Liver (tissue), 9 donors: ENCODE data around the gene ANTXR1. TPM values are rescaled to one million over a fixed set of nuclear protein-coding genes. Genes with fewer than 3 reads are reported as not detected.

Experiments used
- DNase-seq: peaks from one replicate; pipeline ENCODE4 v3.0.0-alpha.2; 2017; ENCODE audit warnings: low spot score
- H3K27ac ChIP-seq, 2 donors: one replicate each; pipeline ENCODE4 v1.7.0; 2013; ENCODE audit warnings: inconsistent platforms in 2 of 2, low read length in 2 of 2, control low read depth in 1 of 2, low read depth in 1 of 2, mild to moderate bottlenecking in 1 of 2
- H3K27me3 ChIP-seq, 4 donors: one replicate each; pipeline versions ENCODE4 v1.6.1 to v1.7.0; 2013; ENCODE audit warnings: low read length in 3 of 4, inconsistent platforms in 1 of 4, mild to moderate bottlenecking in 1 of 4, moderate library complexity in 1 of 4; ENCODE audit not compliant: control insufficient read depth in 4 of 4, insufficient read depth in 4 of 4
- H3K36me3 ChIP-seq, 4 donors: one replicate each; pipeline versions ENCODE4 v1.6.1 to v1.7.0; 2013; ENCODE audit warnings: low read length in 3 of 4, mild to moderate bottlenecking in 3 of 4, low read depth in 1 of 4, moderate library complexity in 1 of 4; ENCODE audit not compliant: control insufficient read depth in 4 of 4, insufficient read depth in 3 of 4
- H3K4me1 ChIP-seq, 4 donors: one replicate each; pipeline versions ENCODE4 v1.6.1 to v1.7.0; 2013; ENCODE audit warnings: low read length in 3 of 4, mild to moderate bottlenecking in 3 of 4, moderate library complexity in 1 of 4; ENCODE audit not compliant: control insufficient read depth in 4 of 4, insufficient read depth in 4 of 4
- H3K4me3 ChIP-seq, 3 donors: one replicate each; pipeline versions ENCODE4 v1.6.1 to v1.7.0; 2013; ENCODE audit warnings: low read length in 3 of 3, control low read depth in 1 of 3, low read depth in 1 of 3, mild to moderate bottlenecking in 1 of 3
- H3K9ac ChIP-seq, 2 donors: one replicate each; pipeline ENCODE4 v1.7.0; 2013; ENCODE audit warnings: low read length in 2 of 2, mild to moderate bottlenecking in 2 of 2, moderate library complexity in 2 of 2, control low read depth in 1 of 2, low read depth in 1 of 2
- H3K9me3 ChIP-seq, 4 donors: one replicate each; pipeline versions ENCODE4 v1.6.1 to v1.7.0; 2013; ENCODE audit warnings: low read length in 3 of 4; ENCODE audit not compliant: control insufficient read depth in 4 of 4
- EGR1 ChIP-seq, 2 donors: IDR thresholded peaks; 2 replicates each; pipeline ENCODE4 v1.6.1; 2016 to 2018; ENCODE audit warnings: antibody characterized with exemption in 2 of 2, low read depth in 2 of 2
- FOXA1 ChIP-seq: IDR thresholded peaks from 2 replicates; pipeline ENCODE4 v1.6.1; 2016; ENCODE audit warnings: antibody characterized with exemption
- FOXA2 ChIP-seq: IDR thresholded peaks from 2 replicates; pipeline ENCODE4 v1.6.1; 2016; ENCODE audit warnings: antibody characterized with exemption
- GABPA ChIP-seq, 2 donors: IDR thresholded peaks in 1 of 2; conservative IDR thresholded peaks in 1 of 2; 2 replicates each; pipeline ENCODE4 v1.6.1; 2016; ENCODE audit warnings: antibody characterized with exemption in 2 of 2, mild to moderate bottlenecking in 1 of 2, moderate library complexity in 1 of 2
- HNF4A ChIP-seq, 2 donors: conservative IDR thresholded peaks; 2 replicates each; pipeline ENCODE4 v1.6.1; 2016; ENCODE audit warnings: antibody characterized with exemption in 2 of 2, mild to moderate bottlenecking in 2 of 2
- HNF4G ChIP-seq: IDR thresholded peaks from 2 replicates; pipeline ENCODE4 v1.6.1; 2016; ENCODE audit warnings: antibody characterized with exemption
- JUND ChIP-seq, 2 donors: IDR thresholded peaks; 2 replicates each; pipeline ENCODE4 v1.6.1; 2016; ENCODE audit warnings: antibody characterized with exemption in 2 of 2
- RXRA ChIP-seq, 2 donors: IDR thresholded peaks; 2 replicates each; pipeline ENCODE4 v1.6.1; 2017 to 2018; ENCODE audit warnings: antibody characterized with exemption in 2 of 2, mild to moderate bottlenecking in 1 of 2
- SP1 ChIP-seq: IDR thresholded peaks from 2 replicates; pipeline ENCODE4 v1.6.1; 2018; ENCODE audit warnings: antibody characterized with exemption, mild to moderate bottlenecking
- TAF1 ChIP-seq: conservative IDR thresholded peaks from 2 replicates; pipeline ENCODE4 v1.6.1; 2016; ENCODE audit warnings: antibody characterized with exemption, mild to moderate bottlenecking
- YY1 ChIP-seq: IDR thresholded peaks from 2 replicates; pipeline ENCODE4 v1.6.1; 2016; ENCODE audit warnings: antibody characterized with exemption, mild to moderate bottlenecking
- WGBS: extraction: QIAGEN DNeasy Blood & Tissue Kit; methylation state at CpG from one replicate; pipeline ENCODE4 v1.1.7; 2013; 5-methylcytosine and 5-hydroxymethylcytosine counted together
- polyA plus RNA-seq, 2 donors: library from polyadenylated mRNA; stranded (reverse) in 1 of 2; unstranded in 1 of 2; fragments of 200-250 nt in 1 of 2; fragments of >200 nt in 1 of 2; fragmentation: Nextera tagmentation in 1 of 2; extraction: Ambion mirVana in 1 of 2; gene quantifications; one replicate each; pipeline versions ENCODE4 v1.2.1 to v1.2.3, GENCODE V29; 2013 to 2015
- total RNA-seq, 2 donors: library from RNA; depleted of rRNA; stranded (reverse); fragments of >200 nt; gene quantifications; one replicate each; pipeline ENCODE4 v1.2.3, GENCODE V29; 2014
- TF ChIP-seq, protein P1 (sequence below): IDR thresholded peaks from 2 replicates; pipeline ENCODE4 v1.6.1; 2016; ENCODE audit warnings: antibody characterized with exemption, mild to moderate bottlenecking
- TF ChIP-seq, protein P2 (sequence below): IDR thresholded peaks from 2 replicates; pipeline ENCODE4 v1.6.1; 2016; ENCODE audit warnings: antibody characterized with exemption
- TF ChIP-seq, protein P3 (sequence below): IDR thresholded peaks from 2 replicates; pipeline ENCODE4 v1.6.1; 2016; ENCODE audit warnings: antibody characterized with exemption
- donor health status: healthy.
- donor health status: healthy.
- donor health status: healthy.
- donor health status: healthy.
- donor health status: healthy.

ANTXR1 gene
- total and polyA plus RNA-seq, 4 donors, result 0.60 to 3.6 (median 1.8) TPM

DNA sequence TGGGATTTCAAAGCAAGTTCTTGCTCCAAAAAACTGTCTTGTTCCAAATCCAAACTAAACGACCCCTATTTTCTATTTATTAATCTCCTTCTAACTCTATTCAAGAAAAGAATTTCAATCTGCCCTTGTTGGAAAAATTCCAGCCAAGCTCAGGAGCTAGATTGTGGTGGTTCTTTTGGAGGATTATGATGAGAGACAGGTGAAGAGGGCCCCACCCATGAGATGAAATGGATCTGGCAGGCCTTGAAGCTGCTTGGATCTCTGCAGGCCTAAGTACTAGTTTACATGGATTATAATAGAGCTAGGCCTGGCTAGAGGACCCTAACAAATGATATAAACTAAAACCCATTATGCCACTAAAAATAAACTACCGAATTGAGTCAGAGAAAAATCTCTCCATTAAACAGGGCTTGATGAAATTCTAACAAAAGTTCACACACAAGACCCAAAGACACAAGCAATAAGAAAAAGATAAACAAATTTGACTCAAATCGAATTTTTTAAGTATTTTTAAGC is 272.5 kb downstream of the ANTXR1 start:
- no peak for DNase-seq
- 68% methylated on average over 3 of the region's 3 CpGs for WGBS
- Histone ChIP-seq H3K9ac (no peak overlapping the region), H3K36me3 (no peaks in the 10 kb centered on the region), H3K9me3 (no peaks in the 10 kb centered on the region), H3K4me3 (no peak overlapping the region), H3K4me1 (no peaks in the 10 kb centered on the region), H3K27ac (no peak overlapping the region), H3K27me3 (no peaks in the 10 kb centered on the region)
- no peak for TF ChIP-seq JUND (IDR thresholded peaks at IDR 0.05)

DNA sequence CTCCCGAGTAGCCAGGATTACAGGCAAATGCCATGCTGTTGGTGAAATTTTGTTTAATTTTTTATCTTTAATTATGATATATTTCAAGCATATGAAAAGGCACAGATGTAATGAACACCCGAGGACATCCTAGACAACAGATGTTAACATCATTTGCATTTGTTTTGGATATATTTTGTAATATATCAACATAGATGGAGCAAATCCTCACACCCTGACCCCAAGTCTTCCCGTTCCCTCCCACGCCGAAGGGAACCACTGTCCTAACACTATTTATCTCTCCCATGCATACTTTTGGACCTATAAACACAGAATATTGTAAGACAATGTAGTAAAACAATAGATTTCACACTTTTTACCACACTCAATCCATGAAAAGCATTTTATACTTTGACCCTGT is 274.6 kb downstream of the ANTXR1 start:
- peaks cover 4 to 7% (median 5%) of the 10 kb centered on the region in 4 donors for H3K4me1 ChIP-seq
- H3K9ac ChIP-seq, result no peak overlapping the region
- no peak for TF ChIP-seq FOXA2
- TF ChIP-seq FOXA1, result no peak
- no peak for TF ChIP-seq TAF1
- TF ChIP-seq JUND (IDR thresholded peaks at IDR 0.05), result no peak
- TF ChIP-seq SP1, result no peak
- TF ChIP-seq, protein P1, sequence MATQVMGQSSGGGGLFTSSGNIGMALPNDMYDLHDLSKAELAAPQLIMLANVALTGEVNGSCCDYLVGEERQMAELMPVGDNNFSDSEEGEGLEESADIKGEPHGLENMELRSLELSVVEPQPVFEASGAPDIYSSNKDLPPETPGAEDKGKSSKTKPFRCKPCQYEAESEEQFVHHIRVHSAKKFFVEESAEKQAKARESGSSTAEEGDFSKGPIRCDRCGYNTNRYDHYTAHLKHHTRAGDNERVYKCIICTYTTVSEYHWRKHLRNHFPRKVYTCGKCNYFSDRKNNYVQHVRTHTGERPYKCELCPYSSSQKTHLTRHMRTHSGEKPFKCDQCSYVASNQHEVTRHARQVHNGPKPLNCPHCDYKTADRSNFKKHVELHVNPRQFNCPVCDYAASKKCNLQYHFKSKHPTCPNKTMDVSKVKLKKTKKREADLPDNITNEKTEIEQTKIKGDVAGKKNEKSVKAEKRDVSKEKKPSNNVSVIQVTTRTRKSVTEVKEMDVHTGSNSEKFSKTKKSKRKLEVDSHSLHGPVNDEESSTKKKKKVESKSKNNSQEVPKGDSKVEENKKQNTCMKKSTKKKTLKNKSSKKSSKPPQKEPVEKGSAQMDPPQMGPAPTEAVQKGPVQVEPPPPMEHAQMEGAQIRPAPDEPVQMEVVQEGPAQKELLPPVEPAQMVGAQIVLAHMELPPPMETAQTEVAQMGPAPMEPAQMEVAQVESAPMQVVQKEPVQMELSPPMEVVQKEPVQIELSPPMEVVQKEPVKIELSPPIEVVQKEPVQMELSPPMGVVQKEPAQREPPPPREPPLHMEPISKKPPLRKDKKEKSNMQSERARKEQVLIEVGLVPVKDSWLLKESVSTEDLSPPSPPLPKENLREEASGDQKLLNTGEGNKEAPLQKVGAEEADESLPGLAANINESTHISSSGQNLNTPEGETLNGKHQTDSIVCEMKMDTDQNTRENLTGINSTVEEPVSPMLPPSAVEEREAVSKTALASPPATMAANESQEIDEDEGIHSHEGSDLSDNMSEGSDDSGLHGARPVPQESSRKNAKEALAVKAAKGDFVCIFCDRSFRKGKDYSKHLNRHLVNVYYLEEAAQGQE, result no peak
- TF ChIP-seq, protein P2, sequence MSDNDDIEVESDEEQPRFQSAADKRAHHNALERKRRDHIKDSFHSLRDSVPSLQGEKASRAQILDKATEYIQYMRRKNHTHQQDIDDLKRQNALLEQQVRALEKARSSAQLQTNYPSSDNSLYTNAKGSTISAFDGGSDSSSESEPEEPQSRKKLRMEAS, result no peak
- TF ChIP-seq HNF4A (conservative IDR thresholded peaks at IDR 0.05), result no peak
- TF ChIP-seq RXRA (IDR thresholded peaks at IDR 0.05), result no peak
- H3K4me3 ChIP-seq, result no peak overlapping the region
- no peak overlapping the region for H3K27ac ChIP-seq
- no peaks in the 10 kb centered on the region for H3K27me3 ChIP-seq
- WGBS, result 92% methylated on average over 5 of the region's 5 CpGs
- H3K36me3 ChIP-seq, result no peaks in the 10 kb centered on the region
- no peak for DNase-seq
- no peaks in the 10 kb centered on the region for H3K9me3 ChIP-seq

DNA sequence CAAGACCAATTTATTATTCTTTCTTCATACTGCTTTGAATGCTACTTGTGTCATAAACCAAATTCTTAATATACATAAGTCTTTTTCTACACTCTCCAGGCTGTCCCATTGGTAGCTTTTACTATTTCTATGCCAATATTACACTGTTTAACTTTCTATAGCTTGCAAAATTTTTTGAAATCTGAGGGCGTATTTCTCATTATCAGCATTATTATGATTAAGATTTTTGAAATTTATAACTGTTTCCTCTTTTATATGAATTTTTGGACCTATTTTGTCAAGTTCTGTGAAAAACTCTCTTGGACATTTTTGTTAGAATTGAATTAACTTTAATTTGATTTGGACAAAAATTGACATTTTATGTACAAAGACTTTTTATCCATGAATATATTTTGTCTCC is 275.4 kb downstream of the ANTXR1 start:
- H3K9ac ChIP-seq, result no peak overlapping the region
- WGBS, result 90% methylated on average over 1 of the region's 1 CpG
- H3K4me3 ChIP-seq, result no peak overlapping the region
- H3K27me3 ChIP-seq, result no peaks in the 10 kb centered on the region
- no peaks in the 10 kb centered on the region for H3K9me3 ChIP-seq
- H3K36me3 ChIP-seq, result no peaks in the 10 kb centered on the region
- peaks cover 4 to 7% (median 5%) of the 10 kb centered on the region in 4 donors for H3K4me1 ChIP-seq
- DNase-seq, result no peak
- no peak overlapping the region for H3K27ac ChIP-seq
- no peak for TF ChIP-seq SP1
- TF ChIP-seq YY1, result no peak
- TF ChIP-seq, protein P3, sequence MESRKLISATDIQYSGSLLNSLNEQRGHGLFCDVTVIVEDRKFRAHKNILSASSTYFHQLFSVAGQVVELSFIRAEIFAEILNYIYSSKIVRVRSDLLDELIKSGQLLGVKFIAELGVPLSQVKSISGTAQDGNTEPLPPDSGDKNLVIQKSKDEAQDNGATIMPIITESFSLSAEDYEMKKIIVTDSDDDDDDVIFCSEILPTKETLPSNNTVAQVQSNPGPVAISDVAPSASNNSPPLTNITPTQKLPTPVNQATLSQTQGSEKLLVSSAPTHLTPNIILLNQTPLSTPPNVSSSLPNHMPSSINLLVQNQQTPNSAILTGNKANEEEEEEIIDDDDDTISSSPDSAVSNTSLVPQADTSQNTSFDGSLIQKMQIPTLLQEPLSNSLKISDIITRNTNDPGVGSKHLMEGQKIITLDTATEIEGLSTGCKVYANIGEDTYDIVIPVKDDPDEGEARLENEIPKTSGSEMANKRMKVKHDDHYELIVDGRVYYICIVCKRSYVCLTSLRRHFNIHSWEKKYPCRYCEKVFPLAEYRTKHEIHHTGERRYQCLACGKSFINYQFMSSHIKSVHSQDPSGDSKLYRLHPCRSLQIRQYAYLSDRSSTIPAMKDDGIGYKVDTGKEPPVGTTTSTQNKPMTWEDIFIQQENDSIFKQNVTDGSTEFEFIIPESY, result no peak
- no peak for TF ChIP-seq EGR1 (IDR thresholded peaks at IDR 0.05; ENCODE audit: low read depth in 2 of 2)
- no peak for TF ChIP-seq GABPA (IDR thresholded peaks at IDR 0.05 in 1 of 2, conservative IDR thresholded peaks at IDR 0.05 in 1 of 2)
- TF ChIP-seq HNF4G, result no peak
- no peak for TF ChIP-seq JUND (IDR thresholded peaks at IDR 0.05)
- no peak for TF ChIP-seq FOXA1
